ENCODE data around the gene SYNPO2L.
"Not testable (repeated sequence)": the region's sequence is repeated elsewhere in the genome, so short reads cannot be mapped to it uniquely, and the experiment has no call there.

DNA sequence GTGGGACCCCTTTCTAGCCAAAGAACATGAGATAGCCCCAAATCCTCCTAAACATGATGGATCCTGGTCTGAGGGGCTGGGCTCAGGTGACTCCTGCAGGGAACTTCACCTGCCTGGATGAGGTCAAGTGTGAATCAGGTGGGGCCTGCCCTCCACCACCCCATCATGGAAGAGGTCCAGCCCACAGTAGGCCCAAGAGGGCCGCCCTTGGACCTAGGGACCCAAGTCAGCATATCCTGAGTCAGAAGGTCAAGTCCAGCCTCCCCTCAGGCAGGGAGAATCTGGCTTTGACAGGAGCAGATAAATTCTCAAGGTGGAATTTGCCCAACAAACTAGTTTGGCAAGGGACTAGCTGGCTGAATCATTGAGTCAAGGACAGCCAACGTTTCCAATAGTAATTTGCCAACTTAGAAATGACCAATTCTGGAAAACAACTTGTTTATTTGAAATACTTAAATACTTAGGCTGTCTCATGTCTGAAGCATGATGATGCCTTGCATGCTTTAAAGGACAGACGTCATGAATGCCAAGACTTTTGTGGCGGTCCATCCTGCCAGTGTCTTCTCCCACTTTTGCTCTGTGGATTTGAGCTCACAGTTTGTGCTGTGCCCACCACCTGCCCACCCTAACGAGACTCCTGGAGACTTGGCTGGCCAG lies 10.5 kb upstream of the SYNPO2L start:
- TF ChIP-seq CTCF, POLR2AphosphoS5 (IDR thresholded peaks at IDR 0.05): not testable (repeated sequence)
